HepG2 (cell line): ENCODE results near the gene RHOBTB3. TPM values are rescaled to one million over a fixed set of nuclear protein-coding genes. Genes with fewer than 3 reads are reported as not detected.

ENCODE experiments used
- ETS1 ChIP-seq: sonication (generic); formaldehyde crosslinking; IDR thresholded peaks from 2 replicates; pipeline ENCODE4 v1.4.0; 2020; ENCODE audit warnings: missing genetic modification reagents
- RERE ChIP-seq: IDR thresholded peaks from 2 replicates; pipeline ENCODE4 v1.6.1; 2016; ENCODE audit warnings: low read depth, missing genetic modification reagents, missing compliant biosample characterization
- RFX1 ChIP-seq: fragments of 450-650 bp; IDR thresholded peaks from 2 replicates; pipeline ENCODE4 v1.6.1; 2017
- ZFP36L1 ChIP-seq: sonication (generic); formaldehyde crosslinking; IDR thresholded peaks from 2 replicates; pipeline ENCODE4 v1.8.0; 2022; ENCODE audit warnings: mild to moderate bottlenecking, missing genetic modification reagents, moderate library complexity
- ZNF138 ChIP-seq: sonication (generic); formaldehyde crosslinking; IDR thresholded peaks from 2 replicates; pipeline ENCODE4 v1.5.0; 2020; ENCODE audit warnings: mild to moderate bottlenecking, low read depth, missing genetic modification reagents
- polyA plus RNA-seq, 8 experiments: library from polyadenylated mRNA; depleted of rRNA in 3 of 8; stranded (reverse) in 7 of 8; unstranded in 1 of 8; fragments of >200 nt; fragmentation: Illumina TruSeq in 4 of 8; extraction: Trizol in 4 of 8; gene quantifications; 2 replicates each; pipeline versions ENCODE4 v1.2.1 to v1.2.3, GENCODE V29; 2011 to 2016; ENCODE audit warnings: low read depth in 4 of 8, missing spikeins in 1 of 8, mixed read lengths in 1 of 8; ENCODE audit not compliant: insufficient read depth in 1 of 8
- total RNA-seq, 5 experiments: library from RNA; depleted of rRNA; stranded (reverse); fragments of >200 nt; fragmentation: Illumina TruSeq; extraction: Trizol; gene quantifications; 2 replicates each; pipeline ENCODE4 v1.2.3, GENCODE V29; 2016; ENCODE audit warnings: low read depth in 1 of 5
- TF ChIP-seq, protein P1 (sequence below): sonication (generic); formaldehyde crosslinking; IDR thresholded peaks from 2 replicates; pipeline ENCODE4 v1.8.0; 2022; ENCODE audit warnings: missing genetic modification reagents, mild to moderate bottlenecking, moderate library complexity, borderline replicate concordance

Gene RHOBTB3
- total and polyA plus RNA-seq, 2 of the 13 experiments (the other 11 are each of a cell fraction or from before 2014, with no cell fraction given) = 31.6 to 35.4 TPM

DNA sequence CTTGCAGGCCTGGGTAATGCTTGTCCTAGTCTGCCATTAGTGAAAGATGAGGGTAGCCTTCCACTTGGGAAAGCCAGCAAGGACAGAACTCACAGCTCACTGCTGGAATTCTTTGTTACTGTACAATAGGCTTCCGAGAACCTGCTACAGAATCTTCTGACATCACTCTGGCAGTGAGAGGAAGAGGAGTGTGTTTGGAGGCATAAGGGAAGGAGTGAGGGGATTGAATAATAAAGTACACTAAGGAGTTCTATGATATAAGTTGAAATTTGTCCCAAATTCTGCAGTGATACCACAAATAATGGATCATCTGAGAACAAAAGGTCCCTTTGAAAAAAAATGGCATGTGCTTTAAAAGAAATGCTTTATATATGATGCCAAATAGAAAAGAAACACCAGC is 48.2 kb upstream of the RHOBTB3 start, which contains the start of gene SPATA9 (continued):
- no peak for TF ChIP-seq ETS1
- TF ChIP-seq RFX1 = no peak
- TF ChIP-seq ZNF138 (CRISPR knock-in tag) = no peak
- no peak for TF ChIP-seq ZFP36L1
- TF ChIP-seq, protein P1, sequence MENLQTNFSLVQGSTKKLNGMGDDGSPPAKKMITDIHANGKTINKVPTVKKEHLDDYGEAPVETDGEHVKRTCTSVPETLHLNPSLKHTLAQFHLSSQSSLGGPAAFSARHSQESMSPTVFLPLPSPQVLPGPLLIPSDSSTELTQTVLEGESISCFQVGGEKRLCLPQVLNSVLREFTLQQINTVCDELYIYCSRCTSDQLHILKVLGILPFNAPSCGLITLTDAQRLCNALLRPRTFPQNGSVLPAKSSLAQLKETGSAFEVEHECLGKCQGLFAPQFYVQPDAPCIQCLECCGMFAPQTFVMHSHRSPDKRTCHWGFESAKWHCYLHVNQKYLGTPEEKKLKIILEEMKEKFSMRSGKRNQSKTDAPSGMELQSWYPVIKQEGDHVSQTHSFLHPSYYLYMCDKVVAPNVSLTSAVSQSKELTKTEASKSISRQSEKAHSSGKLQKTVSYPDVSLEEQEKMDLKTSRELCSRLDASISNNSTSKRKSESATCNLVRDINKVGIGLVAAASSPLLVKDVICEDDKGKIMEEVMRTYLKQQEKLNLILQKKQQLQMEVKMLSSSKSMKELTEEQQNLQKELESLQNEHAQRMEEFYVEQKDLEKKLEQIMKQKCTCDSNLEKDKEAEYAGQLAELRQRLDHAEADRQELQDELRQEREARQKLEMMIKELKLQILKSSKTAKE (CRISPR knock-in tag) = no peak
- TF ChIP-seq RERE = no peak
